ENCODE data around the gene EOLA1. TPM values are rescaled to one million over a fixed set of nuclear protein-coding genes. Genes with fewer than 3 reads are reported as not detected.

The EOLA1 gene
- total and polyA plus RNA-seq, 2 of the 4 experiments (the other 2 are of a cell fraction): 15.5 to 16.8 TPM

- ATAC-seq (ENCODE audit: low read depth): no peak
- Histone ChIP-seq H2AK5ac (ENCODE audit: low read depth, low read length) (no peak overlapping the region), H3K4me3 (ENCODE audit: insufficient read depth, low read depth, low read length) (no peak overlapping the region)
Measured at GRCh38 chrX:149569770-149570169, 29.0 kb downstream of the EOLA1 start.

More at GRCh38 chrX:149569770-149570169, 29.0 kb downstream of the EOLA1 start:
- Histone ChIP-seq H3K79me1 (ENCODE audit: low read depth in 1 of 2, low read length in 2 of 2) (no peaks in the 10 kb centered on the region), H4K8ac (ENCODE audit: low read depth in 2 of 2, low read length in 2 of 2) (no peak overlapping the region), H3K9me3 (ENCODE audit: control insufficient read depth, insufficient read depth, low read length) (no peaks in the 10 kb centered on the region), H3K9me1 (ENCODE audit: insufficient read depth, low read length) (no peaks in the 10 kb centered on the region), H2AK9ac (replicated peaks; ENCODE audit: low read depth, low read length, poor library complexity) (no peak overlapping the region), H3K23ac (ENCODE audit: low read depth, low read length) (no peak overlapping the region), H3K27ac (ENCODE audit: insufficient read depth, low read length) (no peak overlapping the region), H3K18ac (ENCODE audit: low read depth, low read length) (no peak overlapping the region), H4K20me1 (ENCODE audit: insufficient read depth, low read length) (no peaks in the 10 kb centered on the region), H4K5ac (ENCODE audit: low read depth, low read length) (no peak overlapping the region), H2BK20ac (ENCODE audit: low read depth, low read length) (no peak overlapping the region), H3K27me3 (ENCODE audit: control insufficient read depth, insufficient read depth, low read length) (peaks cover 5% of the 10 kb centered on the region), H2BK15ac (ENCODE audit: low read depth, low read length) (no peak overlapping the region), H4K91ac (ENCODE audit: insufficient read depth, low read depth, low read length) (no peak overlapping the region), H3K4me1 (ENCODE audit: control insufficient read depth, insufficient read depth, low read length) (no peaks in the 10 kb centered on the region), H2AFZ (replicated peaks; ENCODE audit: low read length, poor library complexity) (no peak overlapping the region), H3K4me2 (ENCODE audit: low read depth, low read length) (no peak overlapping the region), H3K9ac (ENCODE audit: low read depth, low read length) (no peak overlapping the region), H2BK5ac (ENCODE audit: low read depth, low read length, poor library complexity, severe bottlenecking) (no peak overlapping the region), H2BK120ac (ENCODE audit: low read depth, low read length) (no peak overlapping the region), H3K36me3 (ENCODE audit: control insufficient read depth, insufficient read depth, low read length) (no peaks in the 10 kb centered on the region), H3K14ac (replicated peaks; ENCODE audit: low read depth, low read length) (no peak overlapping the region), H3K4ac (ENCODE audit: low read depth, low read length) (no peak overlapping the region), H3K56ac (ENCODE audit: extremely low read depth, insufficient read depth, low read length) (no peak overlapping the region)
- no CpG with 5 or more reads among the region's 2 CpGs for WGBS, 2 experiments (ENCODE audit: extremely low coverage in 2 of 2, insufficient read length in 1 of 2)
- TF ChIP-seq FOS (IDR thresholded peaks at IDR 0.05; ENCODE audit: low read depth, low read length) (no peak), RCOR1 (IDR thresholded peaks at IDR 0.05; ENCODE audit: insufficient replicate concordance, low read length) (no peak), BHLHE40 (IDR thresholded peaks at IDR 0.05; ENCODE audit: low read depth, low read length) (no peak), MXI1 (IDR thresholded peaks at IDR 0.05; ENCODE audit: borderline replicate concordance, low read depth, low read length) (no peak), MAFK (IDR thresholded peaks at IDR 0.05; ENCODE audit: low read depth, low read length) (no peak), POLR2A (IDR thresholded peaks at IDR 0.05; ENCODE audit: low read depth, low read length) (no peak), RAD21 (IDR thresholded peaks at IDR 0.05; ENCODE audit: low read length) (no peak), MAZ (IDR thresholded peaks at IDR 0.05; ENCODE audit: borderline replicate concordance, low read depth, low read length) (no peak), CHD1 (IDR thresholded peaks at IDR 0.05; ENCODE audit: low read depth, low read length) (no peak), CEBPB (IDR thresholded peaks at IDR 0.05; ENCODE audit: low read depth, low read length) (no peak), USF2 (IDR thresholded peaks at IDR 0.05; ENCODE audit: low read depth, low read length) (no peak), SMC3 (IDR thresholded peaks at IDR 0.05; ENCODE audit: low read depth, low read length) (no peak)
- intact Hi-C loops (cut with micrococcal nuclease): no loop called here
- CTCF ChIA-PET: no interaction called here
- dilution Hi-C loops (cut with HindIII; ENCODE audit: low sequenced_read_pairs, unreplicated experiment): no loop called here
- in situ Hi-C loops (cut with MboI; ENCODE audit: low sequenced_read_pairs): no loop called here
- BruUV-seq (replicated peaks): no TSS peak
- DNase-seq: no peak
- POLR2A ChIA-PET (ENCODE audit: unreplicated experiment): no interaction called here
